ENCODE data around the gene ADAM11. TPM values are rescaled to one million over a fixed set of nuclear protein-coding genes. Genes with fewer than 3 reads are reported as not detected.
"Not testable (repeated sequence)": the region's sequence is repeated elsewhere in the genome, so short reads cannot be mapped to it uniquely, and the experiment has no call there.

The ADAM11 gene
- polyA plus RNA-seq, 4 donors, result 2.2 to 4.6 (median 3.2) TPM

GRCh38 chr17:44793885-44794842 is 35.4 kb downstream of the ADAM11 start:
- no peak for DNase-seq (ENCODE audit: low read depth in 4 of 4, low spot score in 2 of 4)

- no peak for DNase-seq (ENCODE audit: low read depth in 4 of 4, low spot score in 2 of 4)
These were observed 36.1 kb downstream of the ADAM11 start for GRCh38 chr17:44794851-44795413.

- no peak for DNase-seq (ENCODE audit: low read depth in 4 of 4, low spot score in 2 of 4)
These were observed 36.6 kb downstream of the ADAM11 start for GRCh38 chr17:44795421-44795820.

- no peak for DNase-seq (ENCODE audit: low read depth in 4 of 4, low spot score in 2 of 4)
These were observed 37.1 kb downstream of the ADAM11 start for GRCh38 chr17:44795928-44796327.

- DNase-seq (ENCODE audit: low read depth in 4 of 4, low spot score in 2 of 4), result no peak
These were observed 37.9 kb downstream of the ADAM11 start for GRCh38 chr17:44796731-44797130.

- no peak for DNase-seq (ENCODE audit: low read depth in 4 of 4, low spot score in 2 of 4)
These were observed 39.0 kb downstream of the ADAM11 start for GRCh38 chr17:44797802-44798201.

GRCh38 chr17:44798356-44798755 is 39.6 kb downstream of the ADAM11 start:
- no peak for DNase-seq (ENCODE audit: low read depth in 4 of 4, low spot score in 2 of 4)

GRCh38 chr17:44801880-44802279 is 43.1 kb downstream of the ADAM11 start:
- no peak for DNase-seq (ENCODE audit: low read depth in 4 of 4, low spot score in 2 of 4)

GRCh38 chr17:44804302-44805089 is 45.7 kb downstream of the ADAM11 start:
- no peak for DNase-seq (ENCODE audit: low read depth in 4 of 4, low spot score in 2 of 4)

- no peak for DNase-seq (ENCODE audit: low read depth in 4 of 4, low spot score in 2 of 4)
These were observed 48.5 kb downstream of the ADAM11 start for GRCh38 chr17:44807093-44807816.

- DNase-seq (ENCODE audit: low read depth in 4 of 4, low spot score in 2 of 4), result no peak
These were observed 49.0 kb downstream of the ADAM11 start for GRCh38 chr17:44807817-44808155.

- no peak for DNase-seq (ENCODE audit: low read depth in 4 of 4, low spot score in 2 of 4)
These were observed 49.4 kb downstream of the ADAM11 start for GRCh38 chr17:44808156-44808555.

GRCh38 chr17:44808656-44809388 is 50.0 kb downstream of the ADAM11 start:
- not testable (repeated sequence) for DNase-seq (ENCODE audit: low read depth in 4 of 4, low spot score in 2 of 4)

GRCh38 chr17:44812263-44812662 is 53.5 kb downstream of the ADAM11 start:
- no peak for DNase-seq (ENCODE audit: low read depth in 4 of 4, low spot score in 2 of 4)

- not testable (repeated sequence) for DNase-seq (ENCODE audit: low read depth in 4 of 4, low spot score in 2 of 4)
These were observed 59.7 kb downstream of the ADAM11 start for GRCh38 chr17:44818508-44818907.

- no peak for DNase-seq (ENCODE audit: low read depth in 4 of 4, low spot score in 2 of 4)
These were observed 61.9 kb downstream of the ADAM11 start for GRCh38 chr17:44820631-44821212.

GRCh38 chr17:44825236-44825635 is 66.4 kb downstream of the ADAM11 start:
- DNase-seq (ENCODE audit: low read depth in 4 of 4, low spot score in 2 of 4), result not testable (repeated sequence)

- DNase-seq (ENCODE audit: low read depth in 4 of 4, low spot score in 2 of 4), result no peak
These were observed 67.5 kb downstream of the ADAM11 start for GRCh38 chr17:44826123-44826790.

GRCh38 chr17:44827863-44828262 is 69.1 kb downstream of the ADAM11 start:
- DNase-seq (ENCODE audit: low read depth in 4 of 4, low spot score in 2 of 4), result no peak
